Mesenteric fat pad (tissue), 1 donor: Measurements from ENCODE around the gene SPDYC. TPM values are rescaled to one million over a fixed set of nuclear protein-coding genes. Genes with fewer than 3 reads are reported as not detected.
"Not testable (repeated sequence)": the region's sequence is repeated elsewhere in the genome, so short reads cannot be mapped to it uniquely, and the experiment has no call there.

Experiments
- DNase-seq: peaks from one replicate; pipeline ENCODE4 v3.0.0-alpha.2; 2020; ENCODE audit warnings: low spot score
- total RNA-seq: library from RNA; stranded (reverse); fragmentation: NEBNext Ultra II Directional; extraction: Animal tissue kit (Norgen Biotek cat#: 25700); gene quantifications from one replicate; pipeline ENCODE4 v1.2.1, GENCODE V29; 2021
- donor health status: DM: yes; HTN: yes; CAD: no.

SPDYC gene
- total RNA-seq, 1 donor from 2014 or later = not detected

DNA sequence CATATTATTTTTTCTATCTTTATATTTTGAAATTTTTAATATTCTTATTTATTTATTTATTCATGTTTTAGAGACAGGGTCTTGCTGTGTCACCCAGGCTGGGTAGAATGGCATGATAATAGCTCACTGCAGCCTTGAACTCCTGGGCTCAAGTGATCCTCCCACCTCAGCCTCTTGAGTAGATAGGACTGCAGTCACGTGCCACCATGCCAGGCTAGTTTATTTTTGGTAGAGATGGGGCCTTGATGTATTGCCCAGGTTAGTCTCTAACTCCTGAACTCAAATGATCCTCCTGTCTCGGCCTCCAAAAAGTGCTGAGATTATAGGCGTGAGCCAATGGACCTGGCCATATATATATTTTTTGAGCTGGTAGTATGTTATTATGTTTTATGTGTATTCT is 2.4 kb upstream of the SPDYC start:
- DNase-seq = no peak

DNA sequence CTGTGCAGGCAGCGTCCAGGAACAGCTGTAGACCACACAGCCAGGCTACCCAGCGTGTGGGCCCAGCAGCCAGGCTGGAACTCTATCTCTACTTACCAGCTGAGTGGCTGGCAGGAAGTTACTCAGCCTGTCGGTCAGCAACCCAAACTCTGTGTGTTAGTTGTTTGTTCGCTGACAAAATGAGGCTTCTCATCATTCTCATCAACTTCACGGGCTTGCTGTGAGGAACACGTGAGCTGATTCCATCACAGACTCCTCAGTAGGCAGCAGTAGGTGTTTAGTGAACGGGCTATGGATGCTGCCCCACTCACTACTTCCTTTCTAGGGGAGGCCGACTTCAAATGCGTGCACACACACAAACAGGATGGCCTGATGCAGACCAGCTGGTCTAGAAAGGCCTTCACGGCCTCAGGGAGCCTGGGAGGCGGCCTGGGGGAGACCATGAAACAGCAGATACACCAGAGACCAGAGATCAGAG is 830 bp upstream of the SPDYC start:
- DNase-seq = no peak

DNA sequence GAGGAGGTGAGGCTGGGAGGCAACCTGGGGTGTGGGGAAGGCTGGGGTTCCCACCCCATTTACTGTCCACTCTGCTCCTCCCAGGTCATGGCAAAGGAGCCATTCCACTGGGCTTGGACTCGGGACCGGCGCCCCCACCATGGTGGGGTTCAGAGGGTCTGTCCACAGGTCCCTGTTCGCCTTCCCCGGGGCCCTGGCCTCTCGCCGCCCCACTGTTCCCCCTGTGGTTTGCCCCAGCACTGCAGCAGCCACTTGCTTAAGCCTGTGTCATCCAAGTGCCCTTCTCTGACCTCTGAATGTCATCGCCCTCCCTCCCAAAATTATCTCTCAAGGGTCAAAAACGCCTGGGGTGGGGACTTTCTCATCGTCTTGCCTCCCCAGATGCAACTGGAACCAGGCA is 2.6 kb downstream of the SPDYC start:
- DNase-seq = no peak

DNA sequence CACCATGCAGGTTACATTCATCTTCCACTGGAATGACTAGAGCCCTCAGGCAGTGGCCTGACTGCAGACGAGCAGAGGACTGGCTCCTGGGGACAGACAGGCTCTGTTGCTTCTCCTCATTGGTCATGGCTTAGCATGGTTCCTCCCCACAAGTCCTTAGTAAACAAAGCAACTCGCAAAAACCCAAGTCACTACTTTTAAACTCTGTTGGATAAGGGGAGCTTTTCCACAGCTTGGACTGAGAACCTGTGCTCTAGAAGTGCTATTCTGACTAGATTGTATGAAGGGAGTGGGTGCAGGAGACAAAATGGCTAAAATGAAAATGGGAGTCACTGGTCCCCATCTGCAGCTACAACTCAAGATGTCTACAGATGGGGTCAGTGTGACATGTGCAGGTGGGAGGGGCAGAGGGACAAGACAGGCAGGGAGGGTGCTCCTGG is 4.6 kb downstream of the SPDYC start:
- not testable (repeated sequence) for DNase-seq

DNA sequence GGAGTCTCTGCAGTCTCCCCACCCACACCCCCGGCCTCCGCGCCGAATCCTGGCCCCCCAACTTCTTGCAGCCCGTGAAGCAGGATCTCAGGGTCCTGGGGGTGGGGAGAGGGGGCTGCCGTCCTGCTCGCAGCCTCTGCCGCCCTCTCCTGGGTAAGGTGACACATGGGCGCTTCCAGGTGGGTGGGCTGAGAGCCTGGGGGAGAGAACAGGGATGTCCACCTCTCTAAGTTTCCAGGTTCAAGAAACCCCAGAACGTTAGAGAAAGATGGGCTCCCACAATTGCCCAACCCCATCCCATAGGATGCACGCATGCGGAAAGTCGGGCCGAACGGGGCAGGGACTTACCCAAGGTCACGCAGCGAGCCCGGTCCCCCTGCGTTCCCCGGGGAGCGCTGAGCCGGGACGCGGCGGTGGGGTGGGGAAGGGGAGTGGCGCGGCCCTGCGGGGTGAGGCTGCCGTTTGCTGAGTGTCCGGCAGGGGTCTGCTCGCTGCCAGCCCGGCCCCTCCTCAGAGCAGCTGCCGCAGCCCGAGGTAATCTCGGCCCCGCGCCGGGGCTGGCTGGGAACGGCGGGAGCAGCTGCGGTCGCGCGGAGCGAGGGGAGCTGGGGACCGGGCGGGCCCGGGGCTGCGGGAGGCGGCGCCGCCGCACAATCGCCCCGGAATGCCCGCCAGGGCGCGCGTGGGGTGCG is 11.0 kb downstream of the SPDYC start:
- no peak for DNase-seq

GRCh38 chr11:65181569-65182257 is 11.7 kb downstream of the SPDYC start, which contains the start of gene CAPN1:
TSS of gene CAPN1 (plus strand) at chr11:65181928. CDS start at chr11:65182702, 774 bp downstream.
- no peak for DNase-seq

GRCh38 chr11:65182258-65183170 is 12.5 kb downstream of the SPDYC start:
- DNase-seq = no peak

DNA sequence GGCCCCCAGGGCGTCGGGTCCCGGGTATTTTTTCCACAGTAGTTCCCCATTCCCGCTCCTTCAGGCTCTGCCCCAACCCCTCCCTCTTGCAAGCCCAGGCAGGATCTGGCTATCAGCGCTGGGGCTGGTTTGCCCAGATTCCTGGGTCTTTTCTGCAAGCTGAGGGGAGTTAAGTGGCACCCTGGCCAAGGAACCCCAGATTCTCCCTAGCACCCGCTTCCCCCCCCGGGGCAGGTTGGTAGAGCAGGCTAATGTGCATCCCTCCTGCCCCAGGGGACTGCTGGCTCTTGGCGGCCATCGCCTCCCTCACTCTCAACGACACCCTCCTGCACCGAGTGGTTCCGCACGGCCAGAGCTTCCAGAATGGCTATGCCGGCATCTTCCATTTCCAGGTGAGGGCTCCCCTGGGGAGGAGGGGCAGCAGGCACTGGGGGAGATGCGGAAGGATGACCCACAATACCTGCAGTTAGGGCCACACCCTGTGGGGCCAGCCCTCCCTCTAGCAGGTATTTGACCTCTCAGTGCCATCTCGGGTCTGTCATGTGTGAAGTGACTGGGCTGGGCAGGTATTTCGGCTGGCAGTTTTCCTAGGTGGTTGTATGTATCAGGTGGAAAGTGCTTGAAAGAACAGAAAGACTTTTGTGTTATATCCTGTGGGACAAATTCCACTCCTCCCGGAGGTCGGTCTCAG is 13.3 kb downstream of the SPDYC start:
- DNase-seq = no peak

GRCh38 chr11:65184146-65184545 is 14.1 kb downstream of the SPDYC start:
- no peak for DNase-seq

GRCh38 chr11:65185171-65185570 is 15.1 kb downstream of the SPDYC start:
- DNase-seq = no peak

DNA sequence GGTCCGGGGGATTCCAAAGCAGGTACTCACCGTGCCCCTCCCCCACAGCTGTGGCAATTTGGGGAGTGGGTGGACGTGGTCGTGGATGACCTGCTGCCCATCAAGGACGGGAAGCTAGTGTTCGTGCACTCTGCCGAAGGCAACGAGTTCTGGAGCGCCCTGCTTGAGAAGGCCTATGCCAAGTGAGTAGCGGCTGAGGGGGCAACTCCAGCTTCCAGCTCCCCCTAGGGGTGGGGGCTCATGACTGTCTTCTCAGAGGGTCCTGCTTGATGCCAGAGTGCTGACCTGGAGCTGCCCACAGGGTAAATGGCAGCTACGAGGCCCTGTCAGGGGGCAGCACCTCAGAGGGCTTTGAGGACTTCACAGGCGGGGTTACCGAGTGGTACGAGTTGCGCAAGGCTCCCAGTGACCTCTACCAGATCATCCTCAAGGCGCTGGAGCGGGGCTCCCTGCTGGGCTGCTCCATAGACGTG is 15.9 kb downstream of the SPDYC start:
- DNase-seq = peak; percentile 87

- peak; percentile 86 for DNase-seq
These were observed 16.7 kb downstream of the SPDYC start for GRCh38 chr11:65186701-65187100.

- DNase-seq = peak; percentile 81
These were observed 17.2 kb downstream of the SPDYC start for GRCh38 chr11:65187146-65187675.

DNA sequence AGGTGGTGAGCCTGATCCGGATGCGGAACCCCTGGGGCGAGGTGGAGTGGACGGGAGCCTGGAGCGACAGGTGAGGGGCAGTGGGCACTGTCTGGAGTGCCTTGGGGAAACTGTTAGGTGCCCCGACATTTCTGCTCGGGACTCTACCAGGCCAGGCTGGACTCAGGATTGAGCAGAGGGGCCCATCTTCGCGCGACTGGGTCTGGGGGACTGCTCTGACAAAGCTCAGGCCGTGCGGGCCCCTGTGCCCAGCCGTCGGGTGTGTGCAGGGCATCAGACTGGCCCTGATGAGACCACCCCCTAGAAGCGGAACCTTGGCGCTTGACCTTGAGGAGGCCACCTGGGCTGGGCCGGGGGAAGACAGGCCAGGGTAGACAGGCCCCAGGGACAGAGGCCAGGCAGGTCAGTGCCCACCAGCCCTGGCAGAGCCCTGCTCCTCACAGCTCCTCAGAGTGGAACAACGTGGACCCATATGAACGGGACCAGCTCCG is 18.0 kb downstream of the SPDYC start:
- DNase-seq = peak; percentile 87

DNA sequence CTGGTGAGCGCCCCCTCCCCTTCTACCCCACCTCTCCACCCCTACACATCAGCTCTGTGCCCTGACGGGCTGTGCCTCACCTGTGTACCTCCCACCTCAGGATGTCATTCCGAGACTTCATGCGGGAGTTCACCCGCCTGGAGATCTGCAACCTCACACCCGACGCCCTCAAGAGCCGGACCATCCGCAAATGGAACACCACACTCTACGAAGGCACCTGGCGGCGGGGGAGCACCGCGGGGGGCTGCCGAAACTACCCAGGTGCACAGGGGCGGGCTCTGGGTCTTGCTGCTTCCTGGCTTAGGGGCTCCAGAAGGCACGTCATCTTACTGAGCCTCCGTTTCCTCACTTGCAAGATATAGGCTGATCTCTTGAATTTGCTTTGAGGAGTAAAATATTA is 18.5 kb downstream of the SPDYC start:
- peak; percentile 74 for DNase-seq

DNA sequence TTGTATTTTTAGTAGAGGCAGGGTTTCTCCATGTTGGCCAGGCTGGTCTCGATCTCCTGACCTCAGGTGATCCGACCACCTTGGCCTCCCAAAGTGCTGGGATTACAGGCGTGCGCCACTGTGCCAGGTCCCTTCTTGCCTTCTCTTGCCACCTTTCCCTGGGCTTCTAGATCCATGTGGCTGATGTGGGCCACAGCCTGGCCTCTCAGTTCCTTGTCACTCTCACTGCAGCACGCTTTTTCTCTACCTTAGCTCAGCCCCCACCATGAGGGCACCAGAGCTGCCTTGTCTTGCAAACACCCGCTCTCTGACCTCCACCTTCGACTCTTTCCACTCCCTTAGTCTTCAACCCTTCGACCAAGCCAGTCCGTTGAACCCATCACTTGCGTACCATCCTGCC is 19.2 kb downstream of the SPDYC start:
- DNase-seq = peak; percentile 83

DNA sequence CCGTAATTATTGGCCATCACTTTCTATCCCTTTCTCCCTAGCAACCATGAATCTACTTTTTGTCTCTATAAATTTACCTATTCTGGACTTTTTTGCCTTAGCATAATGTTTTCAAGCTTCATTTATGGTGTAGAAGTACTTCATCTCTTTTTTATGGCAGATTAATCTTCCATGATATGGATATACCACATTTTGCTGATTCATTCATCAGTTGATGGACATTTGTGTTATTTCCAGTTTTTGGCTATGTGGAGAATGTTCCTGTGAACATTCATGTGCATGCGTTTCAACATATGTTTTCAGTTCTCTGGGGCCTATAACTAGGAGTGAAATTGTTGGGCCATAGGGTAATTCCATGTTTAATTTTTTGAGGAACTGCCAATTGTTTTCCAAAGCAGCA is 24.5 kb downstream of the SPDYC start:
- DNase-seq = no peak

- peak; percentile 57 for DNase-seq
These were observed 34.1 kb downstream of the SPDYC start for GRCh38 chr11:65204143-65204542.

DNA sequence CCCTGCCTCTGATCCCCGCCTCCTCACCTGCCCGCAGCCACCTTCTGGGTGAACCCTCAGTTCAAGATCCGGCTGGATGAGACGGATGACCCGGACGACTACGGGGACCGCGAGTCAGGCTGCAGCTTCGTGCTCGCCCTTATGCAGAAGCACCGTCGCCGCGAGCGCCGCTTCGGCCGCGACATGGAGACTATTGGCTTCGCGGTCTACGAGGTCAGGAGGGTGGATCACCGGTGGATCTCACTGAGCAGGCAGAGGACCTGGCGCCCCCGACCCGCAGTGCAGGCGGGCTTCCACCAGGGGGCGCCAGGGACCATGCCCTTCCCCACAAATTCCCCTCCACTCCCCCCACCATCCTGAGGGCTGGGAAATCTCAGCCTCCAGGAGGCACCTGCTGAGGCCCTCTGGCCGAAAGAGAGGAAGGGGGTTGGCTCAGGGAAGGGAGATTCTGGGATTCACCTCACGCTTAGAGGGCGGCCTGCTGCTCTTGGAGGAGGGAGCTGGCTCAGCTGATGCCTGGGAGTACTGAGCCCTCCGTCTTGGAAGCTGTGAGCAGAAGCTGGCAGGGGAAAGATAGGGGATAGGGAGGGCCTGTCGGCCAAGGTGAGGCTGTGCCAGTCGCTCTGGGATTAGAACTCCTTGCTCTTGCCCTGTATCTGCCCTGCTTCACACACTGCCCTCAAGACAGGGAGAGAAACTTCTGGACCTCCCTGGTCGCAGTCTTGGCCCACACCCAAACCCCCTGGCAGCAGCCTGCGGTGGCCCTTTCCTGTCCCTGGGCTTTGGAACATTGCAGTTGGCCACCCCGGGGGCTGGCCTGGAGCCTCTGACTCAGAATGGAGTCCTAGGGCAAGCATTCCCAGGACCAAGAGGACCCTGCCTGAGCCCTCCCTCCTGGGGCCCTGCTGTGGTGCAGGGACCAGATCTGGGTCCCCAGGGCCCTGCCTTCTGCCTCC is 34.9 kb downstream of the SPDYC start:
- DNase-seq = no peak
